ENCODE results near the gene DYNC2LI1. TPM values are rescaled to one million over a fixed set of nuclear protein-coding genes. Genes with fewer than 3 reads are reported as not detected.

DYNC2LI1 gene
- total and polyA plus RNA-seq, 2 of the 8 experiments (the other 6 are each of a cell fraction or from before 2014, with no cell fraction given) = 3.9 to 7.6 TPM

- no peak for TF ChIP-seq RBBP5 (IDR thresholded peaks at IDR 0.05; ENCODE audit: borderline replicate concordance, low read depth, low read length)
Observed at GRCh38 chr2:43832457-43832856, 58.6 kb downstream of the DYNC2LI1 start (continued).
